ENCODE measurements around the gene SPOCK1.

SPOCK1 gene

GRCh38 chr5:137164536-137164935, 334.6 kb downstream of the SPOCK1 start:
- H3K4me3 ChIP-seq (ENCODE audit: low read length), result no peak overlapping the region
- H3K4me1 ChIP-seq (ENCODE audit: control insufficient read depth, insufficient read depth, low read length), result no peaks in the 10 kb centered on the region
- no peaks in the 10 kb centered on the region for H3K36me3 ChIP-seq (ENCODE audit: control insufficient read depth, insufficient read depth, low read length)
- no peak overlapping the region for H3K27ac ChIP-seq (ENCODE audit: low read depth, low read length)
- H3K9ac ChIP-seq (ENCODE audit: low read length), result no peak overlapping the region
- H3K27me3 ChIP-seq (ENCODE audit: control insufficient read depth, insufficient read depth, low read length), result no peaks in the 10 kb centered on the region

GRCh38 chr5:137158691-137159090, 340.4 kb downstream of the SPOCK1 start:
- Histone ChIP-seq H3K27me3 (ENCODE audit: control insufficient read depth, insufficient read depth, low read length) (no peaks in the 10 kb centered on the region), H3K9ac (ENCODE audit: low read length) (no peak overlapping the region), H3K36me3 (ENCODE audit: control insufficient read depth, insufficient read depth, low read length) (no peaks in the 10 kb centered on the region), H3K4me3 (ENCODE audit: low read length) (no peak overlapping the region), H3K27ac (ENCODE audit: low read depth, low read length) (no peak overlapping the region), H3K4me1 (ENCODE audit: control insufficient read depth, insufficient read depth, low read length) (no peaks in the 10 kb centered on the region)

- H3K27ac ChIP-seq (ENCODE audit: low read depth, low read length), result no peak overlapping the region
- no peaks in the 10 kb centered on the region for H3K4me1 ChIP-seq (ENCODE audit: control insufficient read depth, insufficient read depth, low read length)
Measured at GRCh38 chr5:137156180-137156579, 342.9 kb downstream of the SPOCK1 start.

GRCh38 chr5:137155261-137156000, 343.7 kb downstream of the SPOCK1 start:
- no peak overlapping the region for H3K4me3 ChIP-seq (ENCODE audit: low read length)
- H3K9ac ChIP-seq (ENCODE audit: low read length), result no peak overlapping the region
- no peak overlapping the region for H3K27ac ChIP-seq (ENCODE audit: low read depth, low read length)
- H3K27me3 ChIP-seq (ENCODE audit: control insufficient read depth, insufficient read depth, low read length), result no peaks in the 10 kb centered on the region
- no peaks in the 10 kb centered on the region for H3K36me3 ChIP-seq (ENCODE audit: control insufficient read depth, insufficient read depth, low read length)
- no peaks in the 10 kb centered on the region for H3K4me1 ChIP-seq (ENCODE audit: control insufficient read depth, insufficient read depth, low read length)

More at GRCh38 chr5:137156180-137156579, 342.9 kb downstream of the SPOCK1 start:
- Histone ChIP-seq H3K4me3 (ENCODE audit: low read length) (no peak overlapping the region), H3K9ac (ENCODE audit: low read length) (no peak overlapping the region), H3K36me3 (ENCODE audit: control insufficient read depth, insufficient read depth, low read length) (no peaks in the 10 kb centered on the region), H3K27me3 (ENCODE audit: control insufficient read depth, insufficient read depth, low read length) (no peaks in the 10 kb centered on the region)

GRCh38 chr5:137152616-137153015, 346.5 kb downstream of the SPOCK1 start:
- Histone ChIP-seq H3K27ac (ENCODE audit: low read depth, low read length) (no peak overlapping the region), H3K36me3 (ENCODE audit: control insufficient read depth, insufficient read depth, low read length) (no peaks in the 10 kb centered on the region), H3K4me1 (ENCODE audit: control insufficient read depth, insufficient read depth, low read length) (no peaks in the 10 kb centered on the region), H3K9ac (ENCODE audit: low read length) (no peak overlapping the region), H3K4me3 (ENCODE audit: low read length) (no peak overlapping the region), H3K27me3 (ENCODE audit: control insufficient read depth, insufficient read depth, low read length) (no peaks in the 10 kb centered on the region)

GRCh38 chr5:137148655-137149054, 350.5 kb downstream of the SPOCK1 start:
- no peak overlapping the region for H3K27ac ChIP-seq (ENCODE audit: low read depth, low read length)
- H3K27me3 ChIP-seq (ENCODE audit: control insufficient read depth, insufficient read depth, low read length), result no peaks in the 10 kb centered on the region
- no peak overlapping the region for H3K4me3 ChIP-seq (ENCODE audit: low read length)
- H3K36me3 ChIP-seq (ENCODE audit: control insufficient read depth, insufficient read depth, low read length), result no peaks in the 10 kb centered on the region
- no peak overlapping the region for H3K9ac ChIP-seq (ENCODE audit: low read length)
- H3K4me1 ChIP-seq (ENCODE audit: control insufficient read depth, insufficient read depth, low read length), result no peaks in the 10 kb centered on the region

GRCh38 chr5:137148159-137148558, 351.0 kb downstream of the SPOCK1 start:
- Histone ChIP-seq H3K9ac (ENCODE audit: low read length) (no peak overlapping the region), H3K27me3 (ENCODE audit: control insufficient read depth, insufficient read depth, low read length) (no peaks in the 10 kb centered on the region), H3K4me3 (ENCODE audit: low read length) (no peak overlapping the region), H3K27ac (ENCODE audit: low read depth, low read length) (no peak overlapping the region), H3K36me3 (ENCODE audit: control insufficient read depth, insufficient read depth, low read length) (no peaks in the 10 kb centered on the region), H3K4me1 (ENCODE audit: control insufficient read depth, insufficient read depth, low read length) (no peaks in the 10 kb centered on the region)

GRCh38 chr5:137147346-137147745, 351.8 kb downstream of the SPOCK1 start:
- Histone ChIP-seq H3K27ac (ENCODE audit: low read depth, low read length) (no peak overlapping the region), H3K36me3 (ENCODE audit: control insufficient read depth, insufficient read depth, low read length) (no peaks in the 10 kb centered on the region), H3K4me1 (ENCODE audit: control insufficient read depth, insufficient read depth, low read length) (no peaks in the 10 kb centered on the region), H3K9ac (ENCODE audit: low read length) (no peak overlapping the region), H3K4me3 (ENCODE audit: low read length) (no peak overlapping the region), H3K27me3 (ENCODE audit: control insufficient read depth, insufficient read depth, low read length) (no peaks in the 10 kb centered on the region)

- no peak overlapping the region for H3K27ac ChIP-seq (ENCODE audit: low read depth, low read length)
- no peaks in the 10 kb centered on the region for H3K4me1 ChIP-seq (ENCODE audit: control insufficient read depth, insufficient read depth, low read length)
- no peak overlapping the region for H3K9ac ChIP-seq (ENCODE audit: low read length)
- H3K27me3 ChIP-seq (ENCODE audit: control insufficient read depth, insufficient read depth, low read length), result no peaks in the 10 kb centered on the region
- no peak overlapping the region for H3K4me3 ChIP-seq (ENCODE audit: low read length)
- H3K36me3 ChIP-seq (ENCODE audit: control insufficient read depth, insufficient read depth, low read length), result no peaks in the 10 kb centered on the region
Measured at GRCh38 chr5:137146402-137146890, 352.7 kb downstream of the SPOCK1 start.

GRCh38 chr5:137145721-137146120, 353.4 kb downstream of the SPOCK1 start:
- no peak overlapping the region for H3K27ac ChIP-seq (ENCODE audit: low read depth, low read length)

GRCh38 chr5:137144656-137145055, 354.5 kb downstream of the SPOCK1 start:
- Histone ChIP-seq H3K27ac (ENCODE audit: low read depth, low read length) (no peak overlapping the region), H3K4me3 (ENCODE audit: low read length) (no peak overlapping the region), H3K4me1 (ENCODE audit: control insufficient read depth, insufficient read depth, low read length) (no peaks in the 10 kb centered on the region), H3K9ac (ENCODE audit: low read length) (no peak overlapping the region), H3K36me3 (ENCODE audit: control insufficient read depth, insufficient read depth, low read length) (no peaks in the 10 kb centered on the region), H3K27me3 (ENCODE audit: control insufficient read depth, insufficient read depth, low read length) (no peaks in the 10 kb centered on the region)

More at GRCh38 chr5:137145721-137146120, 353.4 kb downstream of the SPOCK1 start:
- Histone ChIP-seq H3K4me1 (ENCODE audit: control insufficient read depth, insufficient read depth, low read length) (no peaks in the 10 kb centered on the region), H3K9ac (ENCODE audit: low read length) (no peak overlapping the region), H3K36me3 (ENCODE audit: control insufficient read depth, insufficient read depth, low read length) (no peaks in the 10 kb centered on the region), H3K4me3 (ENCODE audit: low read length) (no peak overlapping the region), H3K27me3 (ENCODE audit: control insufficient read depth, insufficient read depth, low read length) (no peaks in the 10 kb centered on the region)

- H3K27me3 ChIP-seq (ENCODE audit: control insufficient read depth, insufficient read depth, low read length), result no peaks in the 10 kb centered on the region
- H3K36me3 ChIP-seq (ENCODE audit: control insufficient read depth, insufficient read depth, low read length), result no peaks in the 10 kb centered on the region
- no peak overlapping the region for H3K27ac ChIP-seq (ENCODE audit: low read depth, low read length)
- no peaks in the 10 kb centered on the region for H3K4me1 ChIP-seq (ENCODE audit: control insufficient read depth, insufficient read depth, low read length)
- no peak overlapping the region for H3K4me3 ChIP-seq (ENCODE audit: low read length)
- H3K9ac ChIP-seq (ENCODE audit: low read length), result no peak overlapping the region
Measured at GRCh38 chr5:137142764-137143605, 356.1 kb downstream of the SPOCK1 start.

Measured in rectal smooth muscle tissue (tissue), 1 donor.